Activated T-cell treated with anti-CD3 and anti-CD28 coated beads for 1 hour (primary cell): Measurements from ENCODE around the gene GAREM2.

Source experiments
- DNase-seq: peaks from one replicate; pipeline ENCODE4 v3.0.0-alpha.2; 2020; ENCODE audit warnings: low read depth

Gene GAREM2

DNA sequence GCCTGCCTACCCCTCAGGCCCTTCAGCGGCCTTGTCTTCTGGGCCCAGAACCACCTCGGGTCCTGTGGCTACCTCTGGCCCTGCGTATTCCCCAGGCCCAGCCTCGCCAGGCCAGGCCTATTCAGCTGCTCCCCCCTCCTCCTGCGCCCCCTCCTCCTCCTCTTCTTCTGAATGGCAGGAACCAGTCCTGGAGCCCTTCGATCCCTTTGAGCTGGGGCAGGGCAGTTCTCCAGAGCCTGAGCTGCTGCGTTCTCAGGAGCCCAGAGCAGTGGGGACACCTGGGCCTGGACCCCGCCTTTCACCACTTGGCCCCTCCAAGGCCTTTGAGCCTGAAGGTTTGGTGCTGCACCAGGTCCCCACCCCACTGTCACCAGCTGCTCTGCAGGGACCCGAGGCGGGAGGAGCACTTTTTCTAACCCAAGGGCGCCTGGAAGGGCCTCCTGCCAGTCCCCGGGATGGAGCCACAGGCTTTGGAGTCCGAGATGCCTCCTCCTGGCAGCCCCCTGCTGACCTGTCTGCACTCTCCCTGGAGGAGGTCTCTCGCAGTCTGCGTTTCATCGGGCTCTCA, 14.7 kb downstream of the GAREM2 start:
- DNase-seq = no peak

GRCh38 chr2:26189123-26189522, 16.2 kb downstream of the GAREM2 start:
- DNase-seq = no peak

DNA sequence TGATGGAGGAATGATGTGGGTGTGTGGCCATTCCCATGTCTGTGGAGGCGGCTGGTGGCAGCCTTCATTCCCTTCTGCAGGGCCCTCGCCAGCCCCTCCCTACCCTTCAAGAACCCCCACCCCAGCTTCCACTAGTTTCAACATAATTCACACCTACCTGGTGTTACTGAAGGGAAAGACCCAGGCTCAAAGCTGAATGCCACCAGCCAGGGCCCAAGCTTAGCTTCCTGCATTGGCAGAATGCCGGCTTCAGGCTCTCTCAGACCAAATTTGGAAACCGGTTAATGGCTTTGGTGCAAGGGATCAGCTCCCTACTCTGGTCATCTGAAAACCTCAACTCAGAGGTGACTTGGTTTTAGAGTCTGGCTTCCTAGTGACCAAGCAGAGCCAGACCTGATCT, 16.9 kb downstream of the GAREM2 start:
- DNase-seq = no peak

GRCh38 chr2:26190369-26190768, 17.5 kb downstream of the GAREM2 start:
- no peak for DNase-seq

GRCh38 chr2:26191316-26192159, 18.6 kb downstream of the GAREM2 start:
- DNase-seq = no peak

GRCh38 chr2:26193578-26194231, 20.8 kb downstream of the GAREM2 start:
- DNase-seq = no peak

- no peak for DNase-seq
Observed at GRCh38 chr2:26195040-26195984, 22.4 kb downstream of the GAREM2 start.

- DNase-seq = no peak
Observed at GRCh38 chr2:26196683-26197418, 24.0 kb downstream of the GAREM2 start.

DNA sequence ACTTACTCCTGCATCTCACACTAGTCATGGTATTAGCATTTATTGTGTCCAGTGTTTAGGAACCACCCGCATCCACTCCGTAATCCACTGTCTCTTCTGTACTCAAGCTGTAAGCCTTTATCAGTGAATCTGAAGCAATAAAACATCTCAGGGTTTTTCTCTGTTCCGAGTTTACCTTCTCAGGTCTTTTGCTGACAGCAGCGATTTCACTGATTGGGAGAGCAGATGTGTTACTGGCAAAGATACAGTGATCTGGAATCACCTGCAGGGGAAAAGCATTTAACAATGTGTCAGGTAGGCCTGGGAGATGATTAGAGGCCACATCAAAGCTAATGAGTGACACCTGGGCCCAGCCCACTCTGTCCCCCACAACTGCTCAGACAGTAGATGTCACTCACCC, 24.6 kb downstream of the GAREM2 start:
- no peak for DNase-seq

DNA sequence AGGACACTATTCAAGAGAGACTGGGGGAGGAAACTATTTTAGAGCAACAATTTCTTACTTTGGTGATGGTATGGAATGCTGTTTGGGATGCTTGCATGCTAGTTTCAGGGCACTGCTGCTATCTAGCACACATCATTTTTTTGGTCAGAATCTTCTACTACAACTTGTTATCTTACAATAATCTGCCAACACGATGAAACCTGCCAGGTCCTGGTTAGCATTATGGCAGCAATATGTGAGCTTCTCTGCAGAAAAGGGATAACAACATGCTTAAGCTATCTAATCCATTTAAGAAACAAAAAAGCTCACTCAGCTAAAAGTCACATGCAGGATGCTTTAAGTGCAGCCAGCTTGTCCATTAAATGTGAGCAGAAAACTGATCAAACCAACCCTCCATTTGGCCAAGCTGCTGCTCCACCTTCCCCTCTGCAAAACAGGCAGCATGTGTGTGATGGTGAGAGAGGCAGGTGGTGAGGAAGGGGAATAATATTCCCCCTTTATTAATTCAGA, 30.1 kb downstream of the GAREM2 start:
- DNase-seq = no peak

GRCh38 chr2:26203906-26204305, 31.0 kb downstream of the GAREM2 start:
- DNase-seq = no peak

DNA sequence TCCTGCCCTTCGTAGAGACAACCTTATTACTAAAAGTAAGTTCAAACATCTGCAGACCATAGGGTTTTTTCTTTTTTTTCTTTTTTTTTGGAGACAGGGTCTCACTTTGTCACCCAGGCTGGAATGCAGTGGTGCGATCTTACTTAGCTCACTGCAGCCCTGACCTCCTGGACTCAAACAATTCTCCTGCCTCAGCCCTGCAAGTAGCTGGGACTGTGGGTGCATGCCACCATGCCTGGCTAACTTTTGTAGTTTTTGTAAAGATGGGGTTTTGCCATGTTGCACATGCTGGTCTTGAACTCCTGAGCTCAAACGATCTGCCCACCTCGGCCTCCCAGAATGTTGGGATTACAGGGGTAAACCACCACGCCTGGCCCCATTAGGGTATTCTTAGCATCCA, 39.1 kb downstream of the GAREM2 start:
- no peak for DNase-seq

GRCh38 chr2:26214759-26215158, 41.9 kb downstream of the GAREM2 start:
- no peak for DNase-seq

GRCh38 chr2:26215833-26216232, 42.9 kb downstream of the GAREM2 start:
- no peak for DNase-seq

- no peak for DNase-seq
Observed at GRCh38 chr2:26216587-26216986, 43.7 kb downstream of the GAREM2 start.

DNA sequence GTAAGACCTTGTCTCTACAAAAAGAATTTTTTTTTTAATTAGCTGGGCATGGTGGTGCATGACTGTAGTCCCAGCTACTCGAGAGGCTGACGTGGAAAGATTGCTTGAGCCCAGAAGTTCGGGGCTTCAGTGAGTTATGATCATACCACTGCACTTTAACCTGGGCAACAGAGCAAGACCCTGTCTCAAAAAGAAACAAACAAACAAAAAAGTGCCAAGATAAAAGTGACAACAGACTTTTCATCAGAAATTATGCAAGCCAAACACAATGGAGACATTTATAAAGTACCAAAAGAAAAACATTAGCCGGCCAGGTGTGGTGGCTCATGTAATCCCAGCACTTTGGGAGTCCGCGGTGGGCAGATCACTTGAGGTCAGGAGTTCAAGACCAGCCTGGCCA, 44.8 kb downstream of the GAREM2 start:
- DNase-seq = no peak

DNA sequence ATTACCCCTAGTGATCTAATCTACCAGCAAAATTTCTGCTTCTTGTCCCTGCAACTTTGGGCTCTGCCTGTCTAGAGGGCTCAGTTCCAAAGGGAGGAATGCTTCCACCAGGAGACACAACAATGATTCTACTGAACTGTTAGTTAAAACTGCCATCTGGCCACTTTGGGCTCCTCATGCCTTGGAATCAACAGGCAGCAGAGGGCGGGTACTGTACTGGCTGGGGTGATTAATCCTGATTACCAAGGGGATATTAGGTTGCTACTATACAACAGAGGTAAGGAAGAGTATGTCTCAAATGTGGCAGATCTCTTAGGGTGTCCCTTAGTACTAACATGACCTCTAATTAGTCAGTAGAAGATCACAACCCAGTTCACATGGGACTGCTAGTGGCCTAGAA, 50.1 kb downstream of the GAREM2 start:
- DNase-seq = no peak

DNA sequence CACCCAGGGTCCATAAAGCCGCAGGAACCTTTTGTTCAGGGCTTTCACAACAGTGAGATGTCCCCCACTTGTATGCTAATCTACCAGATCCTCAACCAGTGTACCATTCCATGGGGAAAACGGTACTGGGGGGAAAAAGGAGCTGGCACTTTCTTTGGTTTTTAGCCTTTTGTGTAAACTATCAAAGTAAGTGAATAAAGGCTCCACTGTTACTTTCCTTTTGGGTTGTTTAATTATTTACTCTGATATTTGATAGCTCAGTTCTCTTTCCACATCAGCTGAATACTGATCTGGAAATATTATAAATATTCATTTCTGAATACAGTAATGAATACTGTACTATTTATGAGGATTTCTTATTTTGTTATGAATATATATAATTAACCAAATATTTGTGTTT, 51.2 kb downstream of the GAREM2 start:
- DNase-seq = no peak

DNA sequence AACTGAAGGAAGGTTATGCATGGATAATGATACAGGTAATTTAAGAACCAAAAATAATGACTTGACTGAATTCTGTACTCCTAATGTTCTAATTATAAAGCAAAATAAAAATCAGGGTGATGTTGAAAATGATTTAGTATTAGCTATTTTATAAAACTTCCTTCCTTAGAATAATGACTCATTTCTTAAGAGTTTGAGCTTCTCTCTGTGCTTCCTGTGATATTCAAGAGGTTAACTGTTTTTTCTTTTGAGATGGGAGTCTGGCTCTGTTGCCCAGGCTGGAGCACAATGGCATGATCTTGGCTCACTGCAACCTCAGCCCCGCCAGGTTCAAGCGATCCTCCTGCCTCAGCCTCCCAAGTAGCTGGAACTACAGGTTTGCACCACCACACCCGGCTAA, 56.7 kb downstream of the GAREM2 start:
- DNase-seq = no peak

- no peak for DNase-seq
Observed at GRCh38 chr2:26230806-26231205, 57.9 kb downstream of the GAREM2 start.

- DNase-seq = no peak
Observed at GRCh38 chr2:26235089-26235488, 62.2 kb downstream of the GAREM2 start.
